ENCODE measurements around the gene MXRA8. TPM values are rescaled to one million over a fixed set of nuclear protein-coding genes. Genes with fewer than 3 reads are reported as not detected.

Gene MXRA8
- total RNA-seq, 4 donors from 2014 or later, result 57.1 to 143 (median 106) TPM

DNA sequence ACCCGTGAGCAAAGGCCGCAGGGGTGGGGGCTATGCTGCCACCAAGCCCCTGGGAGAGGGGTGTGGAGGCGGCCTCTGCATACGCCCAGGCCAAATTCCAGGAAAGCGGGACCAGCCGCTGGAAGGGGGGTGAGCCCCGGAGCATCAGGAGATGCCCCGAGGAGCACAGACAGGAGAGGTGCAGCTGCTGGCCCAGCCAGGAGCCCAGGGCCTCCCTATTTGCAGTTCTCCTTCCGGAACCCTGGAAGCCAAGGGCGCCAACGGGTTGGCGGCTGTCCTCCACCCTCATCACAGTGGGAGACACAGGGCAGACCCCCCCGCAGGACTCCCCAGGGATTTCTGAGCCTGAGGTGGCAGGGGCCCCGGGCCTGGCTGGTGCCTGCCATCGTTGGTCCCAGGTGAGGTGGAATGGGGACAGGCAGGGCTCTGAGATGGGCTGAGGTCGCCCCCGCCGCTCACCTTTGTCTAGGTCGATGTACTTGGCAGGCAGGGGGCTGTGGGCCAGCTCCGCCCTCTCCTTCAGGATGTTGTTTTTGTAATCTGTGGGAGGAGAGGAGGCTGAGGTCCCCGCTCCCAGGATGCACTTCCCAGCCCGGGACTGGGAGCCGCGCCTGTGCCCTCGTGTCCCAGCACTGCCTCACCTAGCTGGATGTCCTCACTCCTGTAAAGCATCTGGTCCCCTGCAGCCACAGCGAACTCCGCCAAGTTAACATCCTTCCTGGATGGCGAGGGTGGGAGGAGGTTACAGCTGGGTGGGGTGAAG is 4.8 kb downstream of the MXRA8 start:
- no peak overlapping the region for H3K27ac ChIP-seq
- DNase-seq, result peak; percentile 40 to 42
- H3K27me3 ChIP-seq, result no peaks in the 10 kb centered on the region
- no peak overlapping the region for H3K4me3 ChIP-seq (replicated peaks in 1 of 3)
- WGBS, 2 donors, result 44 to 64% methylated on average over 18 to 20 of the region's 28 CpGs
- TF ChIP-seq POLR2A (IDR thresholded peaks at IDR 0.05), result no peak
- TF ChIP-seq, protein P1, sequence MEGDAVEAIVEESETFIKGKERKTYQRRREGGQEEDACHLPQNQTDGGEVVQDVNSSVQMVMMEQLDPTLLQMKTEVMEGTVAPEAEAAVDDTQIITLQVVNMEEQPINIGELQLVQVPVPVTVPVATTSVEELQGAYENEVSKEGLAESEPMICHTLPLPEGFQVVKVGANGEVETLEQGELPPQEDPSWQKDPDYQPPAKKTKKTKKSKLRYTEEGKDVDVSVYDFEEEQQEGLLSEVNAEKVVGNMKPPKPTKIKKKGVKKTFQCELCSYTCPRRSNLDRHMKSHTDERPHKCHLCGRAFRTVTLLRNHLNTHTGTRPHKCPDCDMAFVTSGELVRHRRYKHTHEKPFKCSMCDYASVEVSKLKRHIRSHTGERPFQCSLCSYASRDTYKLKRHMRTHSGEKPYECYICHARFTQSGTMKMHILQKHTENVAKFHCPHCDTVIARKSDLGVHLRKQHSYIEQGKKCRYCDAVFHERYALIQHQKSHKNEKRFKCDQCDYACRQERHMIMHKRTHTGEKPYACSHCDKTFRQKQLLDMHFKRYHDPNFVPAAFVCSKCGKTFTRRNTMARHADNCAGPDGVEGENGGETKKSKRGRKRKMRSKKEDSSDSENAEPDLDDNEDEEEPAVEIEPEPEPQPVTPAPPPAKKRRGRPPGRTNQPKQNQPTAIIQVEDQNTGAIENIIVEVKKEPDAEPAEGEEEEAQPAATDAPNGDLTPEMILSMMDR (IDR thresholded peaks at IDR 0.05), result no peak
- H3K36me3 ChIP-seq, result peaks cover 0 to 4% of the 10 kb centered on the region in 2 donors
- intact Hi-C loops (cut with DNase I), result no loop called here
- H3K4me1 ChIP-seq, result peaks cover 30 to 62% of the 10 kb centered on the region in 2 donors
- H3K9me3 ChIP-seq, result no peaks in the 10 kb centered on the region

- no peaks in the 10 kb centered on the region for H3K9me3 ChIP-seq
- peaks cover 0 to 4% of the 10 kb centered on the region in 2 donors for H3K36me3 ChIP-seq
- no peak overlapping the region for H3K27ac ChIP-seq
- DNase-seq, result no peak
- no peaks in the 10 kb centered on the region for H3K27me3 ChIP-seq
- 40 to 90% methylated on average over 2 of the region's 5 CpGs for WGBS, 2 donors
- TF ChIP-seq, protein P1 (IDR thresholded peaks at IDR 0.05), result no peak
- intact Hi-C loops (cut with DNase I), result no loop called here
- H3K4me1 ChIP-seq, result peaks cover 28 to 61% of the 10 kb centered on the region in 2 donors
- H3K4me3 ChIP-seq (replicated peaks in 1 of 3), result no peak overlapping the region
These were observed 5.5 kb downstream of the MXRA8 start for GRCh38 chr1:1352786-1353388.

DNA sequence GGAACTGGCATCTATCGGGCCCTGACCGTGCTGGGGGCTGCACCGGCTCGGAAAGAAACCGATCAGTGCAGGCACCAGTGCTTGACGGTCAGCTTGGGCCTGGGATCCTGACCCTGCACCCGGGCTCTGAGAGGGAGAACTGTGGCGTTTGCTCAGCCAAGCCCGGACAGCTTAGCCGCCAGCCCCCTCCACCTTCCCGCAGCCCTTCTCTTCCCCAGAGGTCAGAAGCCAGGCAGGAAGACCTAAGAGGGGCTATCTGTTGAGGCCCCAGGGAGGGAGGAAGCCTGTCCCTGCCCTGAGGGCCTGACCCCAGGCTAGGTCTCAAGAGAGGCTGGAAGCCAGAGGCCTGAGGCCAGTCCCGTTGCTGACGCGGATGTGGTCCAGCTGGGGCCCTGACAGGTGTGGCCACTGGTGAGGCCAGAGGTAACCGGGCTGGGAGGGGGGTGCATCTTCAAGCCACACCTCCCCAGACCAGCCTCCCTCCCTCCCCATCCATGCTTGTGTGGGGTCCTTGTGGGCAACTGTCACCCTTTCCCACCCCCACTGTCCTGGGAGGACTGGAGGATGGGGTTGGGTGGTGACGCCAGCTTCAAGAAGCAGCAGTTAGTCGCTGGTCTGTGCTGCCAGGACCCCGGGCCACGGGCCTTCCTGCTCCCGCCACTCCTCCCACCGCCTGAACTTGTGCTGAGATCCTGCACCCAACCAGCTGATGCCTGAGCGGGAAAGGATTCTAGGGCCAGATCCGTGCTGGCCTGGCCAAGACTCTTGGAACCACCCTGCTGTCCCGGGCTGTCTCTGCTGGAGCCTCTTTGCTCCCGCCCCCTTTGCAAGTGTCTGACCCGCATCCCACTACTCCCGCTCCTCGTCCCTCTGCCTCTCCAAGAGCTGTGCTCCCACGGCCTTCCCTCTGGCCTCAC is 6.6 kb downstream of the MXRA8 start:
- Histone ChIP-seq H3K9me3 (no peaks in the 10 kb centered on the region), H3K4me1 (peaks cover 33 to 61% of the 10 kb centered on the region in 2 donors), H3K4me3 (replicated peaks in 1 of 3) (no peak overlapping the region), H3K27ac (peak overlapping the region in 1 of 3 donors; percentile 33), H3K36me3 (peaks cover 0 to 4% of the 10 kb centered on the region in 2 donors), H3K27me3 (no peaks in the 10 kb centered on the region)
- WGBS, 2 donors, result 60 to 65% methylated on average over 22 to 26 of the region's 29 CpGs
- TF ChIP-seq, protein P1 (IDR thresholded peaks at IDR 0.05), result no peak
- TF ChIP-seq POLR2A (IDR thresholded peaks at IDR 0.05), result no peak
- intact Hi-C loops (cut with DNase I), result no loop called here
- DNase-seq, result no peak

DNA sequence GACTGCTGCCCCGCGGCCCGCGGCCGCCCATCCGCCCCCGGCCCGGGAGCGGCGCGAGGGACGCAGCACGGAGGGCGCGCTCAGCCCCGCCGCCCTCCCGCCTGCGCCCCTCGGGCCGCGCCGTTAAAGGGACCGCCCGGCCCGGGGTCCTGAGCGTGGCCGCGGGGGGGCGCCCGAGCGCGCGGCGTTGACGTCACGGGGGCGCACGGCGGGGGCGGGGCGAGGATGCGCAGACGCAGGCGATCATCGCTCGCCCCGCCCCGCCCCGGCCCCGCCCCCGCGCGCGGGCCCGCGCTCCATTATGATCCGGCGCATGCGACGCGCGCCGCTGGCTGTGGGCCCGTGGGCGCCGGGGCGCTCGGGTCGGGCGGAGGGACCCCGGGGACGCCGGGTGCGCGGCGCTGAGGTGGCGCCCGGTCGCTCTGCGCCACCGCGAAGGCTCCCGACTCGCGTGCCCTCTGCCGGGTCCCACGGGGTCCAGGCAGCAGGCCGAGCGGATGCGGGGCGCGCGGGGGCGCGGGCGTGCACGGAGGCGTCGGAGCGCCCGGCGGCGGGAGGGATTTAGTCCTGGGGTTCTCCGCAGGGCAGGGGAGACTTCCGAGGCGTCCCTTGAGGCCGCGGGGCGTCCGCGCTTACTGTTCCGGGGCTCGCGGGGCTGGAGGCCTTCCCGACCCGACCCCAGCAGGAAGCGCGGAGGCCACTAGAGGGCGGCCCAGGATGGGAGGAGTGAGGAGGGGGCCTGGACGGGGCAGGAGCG is 8.9 kb downstream of the MXRA8 start, which contains the start of gene DVL1:
DVL1 (minus strand) TSS at position 163 of the 757 bp plus-strand sequence. CDS start 353 bp downstream, outside the sequence.
- Histone ChIP-seq H3K27me3 (no peaks in the 10 kb centered on the region), H3K4me3 (replicated peaks in 1 of 3) (peak within 1 kb of the TSS; percentile 47 to 71 (median 57)), H3K4me1 (peaks cover 32 to 61% of the 10 kb centered on the region in 2 donors), H3K27ac (peak within 1 kb of the TSS; percentile 76 to 85 (median 81)), H3K36me3 (no peaks in the 10 kb centered on the region), H3K9me3 (no peaks in the 10 kb centered on the region)
- intact Hi-C loops (cut with DNase I), result no loop called here
- DNase-seq, result peak; percentile 65 to 67
- TF ChIP-seq, protein P1 (IDR thresholded peaks at IDR 0.05), result peak in 4 of 6 experiments; percentile 12 to 53 (median 48)
- TF ChIP-seq POLR2A (IDR thresholded peaks at IDR 0.05), result peak in 1 of 2 donors; percentile 64
- 1% methylated on average over 20 of the region's 122 CpGs; no CpG with 5 or more reads in 1 of the 2 donors for WGBS, 2 donors

Data from thyroid gland (tissue), 4 donors.